ENCODE data around the gene RELB.

RELB gene

DNA sequence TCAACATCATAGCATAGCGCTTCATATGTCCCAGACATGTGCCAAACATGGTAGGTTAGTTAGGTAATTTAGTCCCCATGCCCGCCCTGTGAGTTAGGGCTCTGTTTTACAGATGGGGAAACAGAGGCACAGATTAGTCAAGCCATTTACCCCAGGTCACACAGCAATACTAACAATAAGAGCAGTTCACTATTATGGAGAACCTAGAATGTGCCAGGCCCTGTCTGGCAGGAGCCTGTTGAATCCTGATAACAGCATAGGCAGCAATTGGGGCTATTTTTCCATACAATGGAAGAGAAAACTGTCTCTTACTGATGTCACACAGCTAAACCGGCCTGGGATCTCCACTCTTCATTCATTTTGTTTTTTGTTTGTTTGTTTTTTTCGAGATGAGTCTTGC lies 85.2 kb downstream of the RELB start:
- Histone ChIP-seq H3K36me3 (ENCODE audit: insufficient read depth, low read length) (peaks cover 16% of the 10 kb centered on the region; the same call in 1 of the 2 replicates), H3K79me2 (ENCODE audit: insufficient read depth, low read length) (peaks cover 21% of the 10 kb centered on the region)
- TF ChIP-seq, protein P1, sequence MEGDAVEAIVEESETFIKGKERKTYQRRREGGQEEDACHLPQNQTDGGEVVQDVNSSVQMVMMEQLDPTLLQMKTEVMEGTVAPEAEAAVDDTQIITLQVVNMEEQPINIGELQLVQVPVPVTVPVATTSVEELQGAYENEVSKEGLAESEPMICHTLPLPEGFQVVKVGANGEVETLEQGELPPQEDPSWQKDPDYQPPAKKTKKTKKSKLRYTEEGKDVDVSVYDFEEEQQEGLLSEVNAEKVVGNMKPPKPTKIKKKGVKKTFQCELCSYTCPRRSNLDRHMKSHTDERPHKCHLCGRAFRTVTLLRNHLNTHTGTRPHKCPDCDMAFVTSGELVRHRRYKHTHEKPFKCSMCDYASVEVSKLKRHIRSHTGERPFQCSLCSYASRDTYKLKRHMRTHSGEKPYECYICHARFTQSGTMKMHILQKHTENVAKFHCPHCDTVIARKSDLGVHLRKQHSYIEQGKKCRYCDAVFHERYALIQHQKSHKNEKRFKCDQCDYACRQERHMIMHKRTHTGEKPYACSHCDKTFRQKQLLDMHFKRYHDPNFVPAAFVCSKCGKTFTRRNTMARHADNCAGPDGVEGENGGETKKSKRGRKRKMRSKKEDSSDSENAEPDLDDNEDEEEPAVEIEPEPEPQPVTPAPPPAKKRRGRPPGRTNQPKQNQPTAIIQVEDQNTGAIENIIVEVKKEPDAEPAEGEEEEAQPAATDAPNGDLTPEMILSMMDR (conservative IDR thresholded peaks at IDR 0.05; ENCODE audit: low read length), result no peak
- no peak for TF ChIP-seq EZH2phosphoT487 (IDR thresholded peaks at IDR 0.05; ENCODE audit: borderline replicate concordance)

GRCh38 chr19:45087531-45087930 lies 86.3 kb downstream of the RELB start:
- H3K9me3 ChIP-seq (ENCODE audit: insufficient read depth, low read depth, low read length), result no peaks in the 10 kb centered on the region
- peaks cover 11% of the 10 kb centered on the region; the same call in 1 of the 2 replicates for H3K79me2 ChIP-seq (ENCODE audit: insufficient read depth, low read length)
- peaks cover 3% of the 10 kb centered on the region for H3K4me1 ChIP-seq (ENCODE audit: insufficient read depth, low read length, poor library complexity, severe bottlenecking)
- no peaks in the 10 kb centered on the region for H4K20me1 ChIP-seq (ENCODE audit: insufficient read depth, low read length, poor library complexity, severe bottlenecking)
- no peak overlapping the region for H3K4me3 ChIP-seq (ENCODE audit: low read length, poor library complexity, severe bottlenecking)
- H3K36me3 ChIP-seq (ENCODE audit: insufficient read depth, low read length), result peaks cover 19% of the 10 kb centered on the region; the same call in 1 of the 2 replicates
- no peak overlapping the region for H3K4me2 ChIP-seq (ENCODE audit: low read depth, low read length, poor library complexity, severe bottlenecking)
- no peaks in the 10 kb centered on the region for H3K27me3 ChIP-seq (ENCODE audit: insufficient read depth, low read length, poor library complexity, severe bottlenecking)
- no peak overlapping the region for H2AFZ ChIP-seq (ENCODE audit: low read length)
- no peaks in the 10 kb centered on the region for H3F3A ChIP-seq (ENCODE audit: low read depth)
- no peaks in the 10 kb centered on the region for H3K9me2 ChIP-seq (replicated peaks; ENCODE audit: low read depth, low read length)
- H3K9ac ChIP-seq (ENCODE audit: low read depth, low read length, poor library complexity, severe bottlenecking), result no peak overlapping the region
- TF ChIP-seq, protein P1 (conservative IDR thresholded peaks at IDR 0.05; ENCODE audit: low read length), result no peak
- no peak for TF ChIP-seq EZH2phosphoT487 (IDR thresholded peaks at IDR 0.05; ENCODE audit: borderline replicate concordance)

More for the DNA sequence above, 85.2 kb downstream of the RELB start:
- Histone ChIP-seq H3K27me3 (ENCODE audit: insufficient read depth, low read length, poor library complexity, severe bottlenecking) (no peaks in the 10 kb centered on the region), H3K4me1 (ENCODE audit: insufficient read depth, low read length, poor library complexity, severe bottlenecking) (no peaks in the 10 kb centered on the region), H3K9me2 (replicated peaks; ENCODE audit: low read depth, low read length) (no peaks in the 10 kb centered on the region), H3F3A (ENCODE audit: low read depth) (no peaks in the 10 kb centered on the region), H3K9me3 (ENCODE audit: insufficient read depth, low read depth, low read length) (no peaks in the 10 kb centered on the region), H2AFZ (ENCODE audit: low read length) (no peak overlapping the region), H3K9ac (ENCODE audit: low read depth, low read length, poor library complexity, severe bottlenecking) (no peak overlapping the region), H4K20me1 (ENCODE audit: insufficient read depth, low read length, poor library complexity, severe bottlenecking) (no peaks in the 10 kb centered on the region), H3K4me2 (ENCODE audit: low read depth, low read length, poor library complexity, severe bottlenecking) (no peak overlapping the region), H3K4me3 (ENCODE audit: low read length, poor library complexity, severe bottlenecking) (no peak overlapping the region)

Measured in Loucy (cell line).